Pancreas (tissue), 10 donors: ENCODE results near the gene ASPDH. TPM values are rescaled to one million over a fixed set of nuclear protein-coding genes. Genes with fewer than 3 reads are reported as not detected.

Experiments used
- ATAC-seq, 4 donors: fragments of 200-7000 bp; cut with Tn5 transposase; one replicate each; pipeline versions ENCODE4 v1.8.0 to v1.9.1; 2020; ENCODE audit warnings: mild to moderate bottlenecking in 4 of 4, moderate library complexity in 4 of 4
- DNase-seq, 6 donors: peaks; one replicate each; pipeline ENCODE4 v3.0.0-alpha.2; 2020
- FAIRE-seq: peaks from 2 replicates; lab custom pipeline; 2012; peaks lifted over from hg19 to GRCh38; lab: Jason Lieb, UNC
- H3K27ac ChIP-seq, 4 donors: fragments of 200-600 bp; sonication (generic); 1 replicate in 3 of 4; 2 replicates in 1 of 4; pipeline versions ENCODE4 v1.5.0 to v1.8.0; 2020
- H3K27me3 ChIP-seq, 4 donors: fragments of 200-600 bp; one replicate each; pipeline ENCODE4 v1.8.0; 2021
- H3K36me3 ChIP-seq, 3 donors: fragments of 200-600 bp; sonication (generic) in 1 of 3; one replicate each; pipeline versions ENCODE4 v1.5.0 to v1.8.0; 2020 to 2021
- H3K4me1 ChIP-seq, 3 donors: fragments of 200-600 bp; one replicate each; pipeline ENCODE4 v1.8.0; 2021
- H3K4me3 ChIP-seq, 4 donors: fragments of 200-600 bp; sonication (generic) in 2 of 4; one replicate each; pipeline versions ENCODE4 v1.5.0 to v1.8.0; 2020 to 2021
- H3K9me3 ChIP-seq, 4 donors: fragments of 200-600 bp; one replicate each; pipeline ENCODE4 v1.8.0; 2021
- WGBS, 2 donors: extraction: QIAGEN DNeasy Blood & Tissue Kit; methylation state at CpG; one replicate each; pipeline ENCODE4 v1.1.7; 2013; 5-methylcytosine and 5-hydroxymethylcytosine counted together
- intact Hi-C, 3 donors: fragments of 100-400 bp; cut with DNase I; formaldehyde crosslinking; loops; one replicate each; pipeline versions ENCODE4 v1.11.1 to v1.14.2; 2022
- polyA plus RNA-seq, 2 donors: library from polyadenylated mRNA; stranded (reverse); fragments of 200-250 nt; gene quantifications; one replicate each; pipeline ENCODE4 v1.2.3, GENCODE V29; 2013
- total RNA-seq, 6 donors: library from RNA; stranded (reverse); fragmentation: NEBNext Ultra II Directional in 4 of 6; extraction: Animal tissue kit (Norgen Biotek cat#: 25700) in 4 of 6; gene quantifications; one replicate each; pipeline versions ENCODE4 v1.2.1 to v1.2.4, GENCODE V29; 2021 to 2023
- TF ChIP-seq, protein P1 (sequence below), 4 donors: fragments of 200-600 bp; sonication (generic) in 3 of 4; IDR thresholded peaks; one replicate each; pipeline versions ENCODE4 v1.5.0 to v1.8.0; 2021; ENCODE audit warnings: antibody characterized with exemption in 4 of 4
- donor health status: healthy with polysubstance abuse.
- donor health status: DM: no; HTN: no; CAD: no; lungs with moderate emphysema.
- donor health status: DM: no; HTN: no; CAD: no.
- donor health status: control.
- donor health status: control.
- donor health status: Bipolar disorder and iron deficiency.
- donor health status: DM: yes; HTN: yes; CAD: no.
- donor health status: DM: no; HTN: no; CAD: no.
- donor health status: DM: no; HTN: no; CAD: no.
- donor health status: DM: yes; HTN: yes; CAD: no.

ASPDH gene
- total and polyA plus RNA-seq, 8 donors: 0.49 to 4.6 (median 1.2) TPM; not detected in 4

DNA sequence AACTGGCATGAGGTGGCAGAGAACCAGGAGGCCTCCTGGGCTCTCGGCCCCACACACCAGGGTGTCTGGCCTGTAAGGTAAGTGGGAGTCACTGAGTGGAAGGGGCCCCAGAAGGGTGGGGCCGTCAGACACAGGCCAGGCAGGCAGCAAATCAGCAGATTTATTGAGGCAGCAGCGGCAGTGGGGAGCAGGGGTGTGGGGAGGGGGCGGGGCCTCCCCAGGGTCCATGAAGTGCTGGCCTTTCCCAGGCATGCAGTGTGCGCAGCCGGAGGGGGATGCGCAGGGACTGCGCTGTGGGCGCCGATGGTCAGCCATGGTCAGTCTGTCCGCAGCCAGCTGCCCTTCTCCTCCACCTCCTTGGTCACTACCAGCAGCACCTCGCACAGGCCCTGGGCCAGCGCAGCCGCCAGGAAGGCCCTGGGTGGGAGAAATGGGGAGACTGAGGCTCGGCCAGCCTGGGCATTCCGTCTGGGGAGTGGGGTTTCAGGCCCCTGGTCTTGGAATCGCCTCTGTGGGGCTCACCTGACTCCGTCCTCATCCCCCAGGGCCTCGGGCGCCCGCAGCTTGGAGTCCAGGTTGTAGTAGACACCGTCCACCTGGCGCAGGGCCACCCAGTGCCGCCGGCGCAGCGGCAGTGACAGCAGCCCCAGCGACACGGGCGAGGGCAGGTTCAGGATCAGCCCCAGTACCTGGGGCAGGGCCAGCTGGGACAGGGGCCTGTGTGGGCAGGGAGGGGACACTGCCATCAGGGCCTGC lies 7.7 kb downstream of the ASPDH start:
- TF ChIP-seq, protein P1, sequence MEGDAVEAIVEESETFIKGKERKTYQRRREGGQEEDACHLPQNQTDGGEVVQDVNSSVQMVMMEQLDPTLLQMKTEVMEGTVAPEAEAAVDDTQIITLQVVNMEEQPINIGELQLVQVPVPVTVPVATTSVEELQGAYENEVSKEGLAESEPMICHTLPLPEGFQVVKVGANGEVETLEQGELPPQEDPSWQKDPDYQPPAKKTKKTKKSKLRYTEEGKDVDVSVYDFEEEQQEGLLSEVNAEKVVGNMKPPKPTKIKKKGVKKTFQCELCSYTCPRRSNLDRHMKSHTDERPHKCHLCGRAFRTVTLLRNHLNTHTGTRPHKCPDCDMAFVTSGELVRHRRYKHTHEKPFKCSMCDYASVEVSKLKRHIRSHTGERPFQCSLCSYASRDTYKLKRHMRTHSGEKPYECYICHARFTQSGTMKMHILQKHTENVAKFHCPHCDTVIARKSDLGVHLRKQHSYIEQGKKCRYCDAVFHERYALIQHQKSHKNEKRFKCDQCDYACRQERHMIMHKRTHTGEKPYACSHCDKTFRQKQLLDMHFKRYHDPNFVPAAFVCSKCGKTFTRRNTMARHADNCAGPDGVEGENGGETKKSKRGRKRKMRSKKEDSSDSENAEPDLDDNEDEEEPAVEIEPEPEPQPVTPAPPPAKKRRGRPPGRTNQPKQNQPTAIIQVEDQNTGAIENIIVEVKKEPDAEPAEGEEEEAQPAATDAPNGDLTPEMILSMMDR (IDR thresholded peaks at IDR 0.05): no peak
- WGBS, 2 donors: 93 to 96% methylated on average over 27 to 30 of the region's 30 CpGs
- H3K36me3 ChIP-seq: no peaks in the 10 kb centered on the region
- DNase-seq (peak in 1 of 6 donors; percentile 80), ATAC-seq (no peak), FAIRE-seq (no peak)
- no peak overlapping the region for H3K27ac ChIP-seq
- no peaks in the 10 kb centered on the region for H3K27me3 ChIP-seq
- no peaks in the 10 kb centered on the region for H3K9me3 ChIP-seq
- intact Hi-C loops: no loop called here
- H3K4me3 ChIP-seq: no peak overlapping the region
- H3K4me1 ChIP-seq: no peaks in the 10 kb centered on the region

DNA sequence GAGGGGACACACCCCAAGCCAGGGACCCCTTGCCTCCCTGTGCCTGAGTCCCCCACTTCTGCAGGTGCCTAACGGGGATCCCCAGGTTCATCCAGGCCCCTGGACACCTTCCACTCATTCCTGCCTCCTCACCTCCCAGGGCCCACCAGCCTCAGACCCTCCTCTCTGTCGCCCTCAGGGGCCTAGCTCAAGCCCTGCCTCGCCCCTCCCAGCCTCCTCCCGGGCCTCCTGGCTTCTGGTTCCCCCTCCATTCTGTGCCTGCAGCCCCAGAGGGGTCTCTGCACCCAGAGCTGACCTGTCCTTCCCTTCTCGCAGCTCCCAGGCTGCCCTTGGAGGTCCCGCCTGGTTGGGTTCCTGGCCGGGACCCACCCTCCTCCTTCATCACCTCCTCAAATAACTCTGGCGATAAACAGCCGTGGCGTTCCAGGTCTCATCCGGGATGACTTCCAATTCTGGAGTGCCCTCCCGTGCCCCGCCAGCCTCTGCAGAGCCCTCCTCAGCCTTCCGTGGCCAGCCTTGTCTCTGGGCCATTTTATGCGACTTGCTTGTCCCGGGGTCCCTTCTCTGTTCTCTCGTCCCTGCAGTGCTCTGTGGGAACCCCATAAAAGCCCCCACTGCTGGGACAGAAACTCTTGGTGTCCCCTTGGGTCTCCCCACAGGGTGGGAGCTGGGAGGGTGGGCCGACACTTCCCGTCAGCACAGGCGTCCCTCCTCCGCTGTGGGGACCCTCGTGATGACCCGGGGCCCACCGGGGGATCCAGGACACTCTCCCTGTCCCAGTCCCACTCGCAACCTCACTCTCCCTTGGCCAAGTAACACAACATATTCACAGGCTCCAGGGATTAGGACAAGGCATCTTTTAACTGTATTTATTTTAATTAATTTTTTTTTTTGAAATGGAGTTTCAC lies 11.9 kb downstream of the ASPDH start:
- TF ChIP-seq, protein P1 (IDR thresholded peaks at IDR 0.05): no peak
- Histone ChIP-seq H3K27ac (no peak overlapping the region), H3K4me3 (no peak overlapping the region), H3K27me3 (no peaks in the 10 kb centered on the region), H3K9me3 (no peaks in the 10 kb centered on the region), H3K36me3 (no peaks in the 10 kb centered on the region), H3K4me1 (no peaks in the 10 kb centered on the region)
- DNase-seq: peak in 2 of 6 donors; percentile 50 to 56
- peak in 1 of 4 donors; percentile 10 for ATAC-seq
- intact Hi-C loops: no loop called here
- no peak for FAIRE-seq
- WGBS, 2 donors: 80 to 86% methylated on average over 25 of the region's 25 CpGs

DNA sequence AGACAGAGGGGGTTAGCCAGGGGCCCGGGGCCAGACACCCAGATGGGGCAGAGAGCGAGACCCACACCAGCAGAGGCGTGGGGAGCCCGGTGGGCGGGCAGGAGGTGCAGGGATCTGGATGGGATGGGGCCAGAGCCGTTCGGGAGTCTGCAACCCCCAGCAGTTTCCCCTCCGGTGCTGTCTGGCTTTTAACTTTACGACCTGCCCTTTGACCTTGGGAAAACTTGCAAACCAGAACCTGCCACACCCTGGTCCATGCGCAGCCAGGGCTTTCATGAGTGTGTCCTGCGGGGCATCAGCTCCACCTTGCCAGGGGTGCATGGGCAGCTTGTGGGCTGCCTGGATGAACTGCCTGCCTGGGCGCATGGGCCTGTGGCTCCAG lies 12.5 kb downstream of the ASPDH start:
- Histone ChIP-seq H3K9me3 (no peaks in the 10 kb centered on the region), H3K27ac (no peak overlapping the region), H3K4me1 (no peaks in the 10 kb centered on the region), H3K4me3 (no peak overlapping the region), H3K36me3 (no peaks in the 10 kb centered on the region), H3K27me3 (no peaks in the 10 kb centered on the region)
- intact Hi-C loops: no loop called here
- DNase-seq: peak in 1 of 6 donors; percentile 53
- no peak for FAIRE-seq
- TF ChIP-seq, protein P1 (IDR thresholded peaks at IDR 0.05): no peak
- 73 to 82% methylated on average over 10 to 12 of the region's 12 CpGs for WGBS, 2 donors
- ATAC-seq: no peak

DNA sequence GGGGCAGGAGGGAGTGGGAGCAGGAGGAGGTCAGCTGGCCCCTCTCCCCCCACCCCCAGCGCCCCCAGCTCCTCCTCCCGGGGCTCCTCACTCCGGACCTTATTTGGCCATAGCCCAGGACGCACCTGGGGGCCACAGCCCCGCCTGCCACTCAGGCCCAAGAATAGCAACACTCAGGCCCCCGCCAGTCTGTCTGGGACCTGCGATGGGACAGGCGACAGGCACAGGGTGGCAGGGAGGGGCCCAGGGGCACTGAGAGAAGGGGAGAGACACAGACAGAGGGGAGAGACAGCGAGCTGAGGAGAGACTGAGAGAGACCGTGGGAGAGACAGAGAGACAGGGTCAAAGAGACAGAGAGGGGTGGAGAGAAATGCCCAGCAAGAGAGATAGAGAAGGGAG lies 13.0 kb downstream of the ASPDH start:
- Histone ChIP-seq H3K4me3 (no peak overlapping the region), H3K27ac (no peak overlapping the region), H3K4me1 (no peaks in the 10 kb centered on the region), H3K36me3 (no peaks in the 10 kb centered on the region), H3K27me3 (no peaks in the 10 kb centered on the region), H3K9me3 (no peaks in the 10 kb centered on the region)
- intact Hi-C loops: no loop called here
- DNase-seq: peak in 1 of 6 donors; percentile 54
- no peak for ATAC-seq
- TF ChIP-seq, protein P1 (IDR thresholded peaks at IDR 0.05): no peak
- 63 to 74% methylated on average over 8 to 10 of the region's 10 CpGs for WGBS, 2 donors
- FAIRE-seq: no peak
